H54 (cell line): ENCODE data around the gene CCR9.
"Not testable (repeated sequence)": the region's sequence is repeated elsewhere in the genome, so short reads cannot be mapped to it uniquely, and the experiment has no call there.

ENCODE experiments used
- DNase-seq: peaks from one replicate; pipeline ENCODE4 v3.0.0; 2011; ENCODE audit warnings: low spot score, mixed read lengths; ENCODE audit not compliant: insufficient read length
- FAIRE-seq: peaks from 3 replicates; lab custom pipeline; 2011; peaks lifted over from hg19 to GRCh38; lab: Jason Lieb, UNC
- POLR2A ChIP-seq: IDR thresholded peaks from 2 replicates; pipeline ENCODE4 v1.6.1; 2011; ENCODE audit warnings: low read depth, mild to moderate bottlenecking, low read length

Gene CCR9

GRCh38 chr3:45885979-45886705, at the start of gene CCR9:
Gene CCR9 (plus strand): TSS chr3:45886543. CDS start chr3:45894934, 8,391 bp downstream.
- FAIRE-seq (no peak), DNase-seq (no peak)

GRCh38 chr3:45838466-45838865, 47.9 kb upstream of the CCR9 start:
- no peak for TF ChIP-seq POLR2A
- DNase-seq, result no peak

More at GRCh38 chr3:45885979-45886705, at the start of gene CCR9:
- TF ChIP-seq POLR2A, result no peak

GRCh38 chr3:45841420-45841756, 45.0 kb upstream of the CCR9 start:
- no peak for FAIRE-seq
- no peak for TF ChIP-seq POLR2A
- no peak for DNase-seq

More at GRCh38 chr3:45838466-45838865, 47.9 kb upstream of the CCR9 start:
- FAIRE-seq, result no peak

- DNase-seq (peak; percentile 67), FAIRE-seq (peak; percentile 95)
- peak; percentile 68 for TF ChIP-seq POLR2A
Measured at GRCh38 chr3:45841757-45842491, 44.4 kb upstream of the CCR9 start, which contains the start of gene LZTFL1. Gene LZTFL1 (minus strand): TSS chr3:45842119. CDS start chr3:45841991, 128 bp downstream.

- FAIRE-seq (no peak), DNase-seq (no peak)
- TF ChIP-seq POLR2A, result no peak
Measured at GRCh38 chr3:45842851-45843625, 43.3 kb upstream of the CCR9 start.

GRCh38 chr3:45844616-45845015, 41.7 kb upstream of the CCR9 start:
- no peak for TF ChIP-seq POLR2A
- no peak for FAIRE-seq
- no peak for DNase-seq

GRCh38 chr3:45848392-45848791, 38.0 kb upstream of the CCR9 start:
- FAIRE-seq (no peak), DNase-seq (no peak)
- no peak for TF ChIP-seq POLR2A

GRCh38 chr3:45852828-45853227, 33.5 kb upstream of the CCR9 start:
- no peak for DNase-seq
- no peak for FAIRE-seq
- TF ChIP-seq POLR2A, result no peak

- not testable (repeated sequence) for FAIRE-seq, DNase-seq
Measured at GRCh38 chr3:45856323-45856722, 30.0 kb upstream of the CCR9 start.

GRCh38 chr3:45857024-45857423, 29.3 kb upstream of the CCR9 start:
- FAIRE-seq, DNase-seq: not testable (repeated sequence)

- DNase-seq (no peak), FAIRE-seq (no peak)
- no peak for TF ChIP-seq POLR2A
Measured at GRCh38 chr3:45858809-45859543, 27.4 kb upstream of the CCR9 start.

GRCh38 chr3:45860481-45860880, 25.9 kb upstream of the CCR9 start:
- no peak for TF ChIP-seq POLR2A
- FAIRE-seq (no peak), DNase-seq (no peak)

- DNase-seq, result no peak
- TF ChIP-seq POLR2A, result no peak
- FAIRE-seq, result no peak
Measured at GRCh38 chr3:45861043-45861719, 25.2 kb upstream of the CCR9 start.
